AG09319 (cell line): ENCODE data around the gene STAC2.

ENCODE experiments used
- DNase-seq: peaks from one replicate; pipeline ENCODE4 v3.0.0-alpha.2; 2010; ENCODE audit warnings: low read depth; ENCODE audit errors: extremely low read depth
- TF ChIP-seq, protein P1 (sequence below): IDR thresholded peaks from 2 replicates; pipeline ENCODE4 v1.5.1; 2011; ENCODE audit warnings: low read depth, mild to moderate bottlenecking, inconsistent platforms, low read length, moderate library complexity

The STAC2 gene

DNA sequence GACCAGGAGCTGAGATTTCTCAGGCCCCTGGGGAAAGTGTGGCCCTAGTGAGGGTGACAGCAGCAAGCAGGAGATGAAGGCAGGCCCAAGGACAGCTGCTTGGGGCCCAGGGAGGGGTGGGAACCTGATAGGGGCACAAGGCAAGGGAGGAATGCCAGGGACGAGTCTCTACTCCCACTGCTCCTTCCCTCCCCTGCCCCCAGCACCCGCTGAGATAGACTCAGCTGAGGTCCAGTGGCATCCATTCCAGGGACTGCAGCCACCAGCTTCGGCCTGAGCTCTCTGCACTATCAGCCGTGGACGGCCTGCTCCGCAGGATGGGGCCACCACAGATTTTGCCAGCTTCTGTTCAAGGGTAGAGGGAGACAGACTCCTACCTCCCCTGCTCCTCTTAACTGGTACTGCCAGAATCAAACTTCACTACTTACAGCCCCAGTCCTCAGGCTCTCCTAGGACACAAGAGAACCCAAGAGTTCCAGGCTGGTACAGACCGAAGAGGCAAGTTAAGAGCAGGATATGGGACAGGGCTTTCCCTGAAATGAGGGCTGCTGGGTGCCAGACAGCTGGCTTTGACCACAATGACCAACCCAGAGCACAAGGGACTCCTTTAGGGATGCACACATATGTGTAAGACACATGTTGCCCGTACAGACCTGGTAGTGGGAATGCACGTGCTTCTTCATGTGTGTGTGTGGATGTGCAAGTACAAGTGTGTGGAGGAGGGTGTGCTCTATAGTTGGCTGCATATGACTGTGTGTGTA lies 33.8 kb downstream of the STAC2 start:
- no peak for DNase-seq
- TF ChIP-seq, protein P1, sequence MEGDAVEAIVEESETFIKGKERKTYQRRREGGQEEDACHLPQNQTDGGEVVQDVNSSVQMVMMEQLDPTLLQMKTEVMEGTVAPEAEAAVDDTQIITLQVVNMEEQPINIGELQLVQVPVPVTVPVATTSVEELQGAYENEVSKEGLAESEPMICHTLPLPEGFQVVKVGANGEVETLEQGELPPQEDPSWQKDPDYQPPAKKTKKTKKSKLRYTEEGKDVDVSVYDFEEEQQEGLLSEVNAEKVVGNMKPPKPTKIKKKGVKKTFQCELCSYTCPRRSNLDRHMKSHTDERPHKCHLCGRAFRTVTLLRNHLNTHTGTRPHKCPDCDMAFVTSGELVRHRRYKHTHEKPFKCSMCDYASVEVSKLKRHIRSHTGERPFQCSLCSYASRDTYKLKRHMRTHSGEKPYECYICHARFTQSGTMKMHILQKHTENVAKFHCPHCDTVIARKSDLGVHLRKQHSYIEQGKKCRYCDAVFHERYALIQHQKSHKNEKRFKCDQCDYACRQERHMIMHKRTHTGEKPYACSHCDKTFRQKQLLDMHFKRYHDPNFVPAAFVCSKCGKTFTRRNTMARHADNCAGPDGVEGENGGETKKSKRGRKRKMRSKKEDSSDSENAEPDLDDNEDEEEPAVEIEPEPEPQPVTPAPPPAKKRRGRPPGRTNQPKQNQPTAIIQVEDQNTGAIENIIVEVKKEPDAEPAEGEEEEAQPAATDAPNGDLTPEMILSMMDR, result no peak

DNA sequence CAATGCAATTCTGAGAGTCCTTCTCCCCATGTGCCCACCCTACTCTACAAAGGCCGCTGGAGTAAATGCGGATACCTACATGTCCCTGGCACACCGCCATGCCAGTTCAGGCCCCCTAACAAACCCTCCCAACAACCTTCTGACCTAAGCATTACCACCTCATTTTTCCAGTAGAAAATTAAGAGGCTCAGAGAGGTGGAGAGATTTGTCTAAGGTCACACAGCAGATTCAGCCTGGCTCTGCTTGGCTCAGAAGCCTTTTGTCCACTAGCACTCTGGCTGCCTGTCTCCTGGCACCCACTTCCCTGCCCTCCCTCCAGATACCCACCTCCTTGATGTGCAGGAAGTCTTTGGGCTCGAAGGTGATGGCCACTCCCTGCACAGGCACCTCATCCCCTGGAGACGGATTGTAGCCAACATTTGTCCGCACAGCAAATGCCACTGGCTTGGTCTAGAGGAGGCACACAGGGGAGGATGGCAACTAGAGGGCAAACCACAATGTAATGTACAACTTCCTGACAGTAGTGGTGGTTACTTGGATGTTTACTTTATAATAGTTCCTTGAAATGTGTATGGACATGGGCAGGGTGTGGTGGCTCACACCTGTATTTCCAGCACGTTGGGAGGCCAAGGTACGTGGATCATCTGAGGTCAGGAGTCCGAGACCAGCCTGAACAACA lies 38.5 kb downstream of the STAC2 start:
- no peak for DNase-seq
- TF ChIP-seq, protein P1, result no peak

DNA sequence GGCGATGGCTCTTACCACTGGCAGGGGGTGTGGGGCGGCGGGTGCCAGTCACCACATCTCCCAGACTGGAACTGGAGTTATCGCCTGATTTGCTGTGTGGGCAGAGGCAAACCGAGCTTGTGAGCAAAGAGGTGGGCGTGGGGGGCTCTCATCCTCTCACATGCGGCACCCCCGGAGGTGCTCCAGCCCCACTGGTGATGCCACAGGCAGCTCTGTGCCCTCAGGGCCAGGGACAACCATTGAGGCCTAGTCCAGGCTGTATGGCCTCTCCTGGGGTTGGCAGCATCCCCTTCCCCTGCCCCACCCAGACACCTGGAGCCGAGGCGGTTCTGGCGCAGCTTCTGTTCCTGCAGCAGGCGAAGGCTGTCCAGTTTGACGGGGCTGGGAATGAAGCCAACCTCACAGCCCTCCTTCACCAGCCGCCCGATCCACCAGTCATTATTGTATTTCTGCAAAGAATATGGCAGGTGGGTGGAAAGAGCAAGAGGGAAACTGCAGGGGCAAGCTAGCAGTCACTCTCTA lies 39.2 kb downstream of the STAC2 start:
- DNase-seq, result no peak
- TF ChIP-seq, protein P1, result no peak

DNA sequence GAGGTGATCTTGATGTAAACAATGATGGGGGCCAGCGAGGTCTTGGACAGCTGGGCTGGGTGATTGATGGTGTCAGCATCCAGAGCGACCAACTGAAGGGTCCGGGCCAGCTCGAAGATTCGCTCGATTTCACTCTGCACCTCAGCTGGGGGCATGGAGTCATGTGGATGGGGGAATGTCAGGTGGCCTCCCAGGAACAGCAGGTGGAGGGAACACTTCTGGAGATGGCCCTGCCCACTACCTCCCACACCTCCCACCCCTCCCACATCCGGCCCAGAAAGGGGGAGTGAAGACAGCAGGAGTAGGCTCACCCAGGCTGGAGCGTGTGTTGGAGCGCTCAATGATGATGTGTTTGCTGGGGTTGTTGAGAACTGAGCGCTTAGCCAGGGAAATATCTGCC lies 42.0 kb downstream of the STAC2 start:
- DNase-seq, result no peak
- TF ChIP-seq, protein P1, result no peak

DNA sequence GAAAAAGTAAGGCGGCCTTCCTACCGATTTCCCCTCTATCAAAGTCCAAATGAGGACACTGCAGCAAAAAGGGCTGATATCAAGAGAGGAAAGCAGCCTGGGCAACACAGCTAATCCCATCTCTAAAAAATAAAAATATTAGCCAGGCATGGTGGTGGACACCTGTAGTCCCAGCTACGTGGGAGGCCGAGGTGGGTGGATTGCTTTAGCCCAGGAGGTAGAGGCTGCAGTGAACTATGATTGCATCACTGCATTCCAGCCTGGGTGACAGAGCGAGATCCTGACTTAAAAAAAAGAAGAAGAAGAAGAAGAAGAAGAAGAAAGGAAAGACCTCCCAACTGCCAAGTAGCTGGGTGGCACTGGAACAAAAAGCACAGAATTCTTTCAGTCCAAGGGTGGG lies 42.7 kb downstream of the STAC2 start:
- TF ChIP-seq, protein P1, result no peak
- DNase-seq, result no peak

DNA sequence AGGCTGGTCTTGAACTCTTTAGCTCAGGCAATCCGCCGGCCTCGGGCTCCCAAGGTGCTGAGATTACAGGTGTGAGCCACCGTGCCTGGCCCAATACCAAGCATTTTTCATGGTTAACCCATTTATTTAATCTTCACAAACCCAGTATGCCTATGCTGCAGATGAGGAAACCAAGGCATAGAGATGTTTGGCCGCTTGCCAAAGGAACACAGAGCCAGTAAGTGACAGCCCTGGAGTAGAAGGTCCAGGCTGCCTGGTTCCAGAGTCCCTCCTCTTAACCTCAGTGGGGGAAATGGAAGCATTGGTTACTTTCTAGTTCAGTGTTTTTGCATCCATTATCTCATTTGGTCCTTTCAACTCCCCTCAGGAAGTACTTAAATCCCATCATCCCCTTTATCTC lies 44.4 kb downstream of the STAC2 start:
- no peak for DNase-seq
- TF ChIP-seq, protein P1, result no peak

DNA sequence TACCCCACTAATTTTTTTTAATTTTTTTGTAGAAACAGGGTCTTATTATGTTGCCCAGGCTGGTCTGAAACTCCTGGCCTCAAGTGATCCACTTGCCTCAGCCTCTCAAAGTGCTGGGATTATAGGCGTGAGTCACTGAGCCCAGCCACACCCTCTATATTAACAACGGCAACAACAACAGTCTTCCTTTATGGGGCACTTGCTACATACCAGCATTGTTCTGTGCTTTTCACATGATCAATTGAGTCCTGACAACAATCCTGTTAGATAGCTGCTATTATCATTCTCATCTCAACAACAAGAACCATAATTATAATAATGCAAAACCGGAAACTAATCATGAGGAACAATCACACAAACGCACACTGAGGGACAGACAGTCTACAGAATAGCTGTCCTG lies 47.2 kb downstream of the STAC2 start:
- DNase-seq, result no peak
- TF ChIP-seq, protein P1, result no peak
